ENCODE results near the gene SIDT2.

- TF ChIP-seq CTCF (IDR thresholded peaks at IDR 0.05) (no peak), POLR2A (IDR thresholded peaks at IDR 0.05) (no peak)
Measured at GRCh38 chr11:117171007-117171403, 7.5 kb upstream of the SIDT2 start.

All from testis (tissue), 2 donors.